ENCODE measurements around the gene ISM1. TPM values are rescaled to one million over a fixed set of nuclear protein-coding genes. Genes with fewer than 3 reads are reported as not detected.

ISM1 gene
- 0.06 and 0.66 TPM in 2 replicates for total RNA-seq

DNA sequence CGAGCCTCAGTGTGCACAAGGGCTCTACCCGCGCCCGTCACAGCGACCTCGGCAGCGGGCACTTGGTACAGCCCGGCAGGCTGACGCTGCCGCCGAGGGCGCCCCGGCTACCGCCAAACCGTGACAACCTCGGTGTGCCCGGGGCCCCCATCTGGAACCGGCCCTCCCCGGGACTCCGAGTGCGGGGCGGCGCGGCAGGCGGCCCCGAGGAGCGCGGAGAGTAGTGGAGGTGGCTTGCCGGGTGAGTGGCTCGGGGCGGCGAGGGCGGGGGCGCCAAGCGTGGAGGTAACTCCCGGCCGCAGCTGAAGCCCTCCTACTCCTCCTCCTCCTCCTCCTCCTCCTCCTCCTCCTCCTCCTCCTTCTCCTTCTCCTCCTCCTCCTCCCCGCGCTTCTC, at the start of gene ISM1:
TSS of gene ISM1 (plus strand) at position 371 of the 394 bp plus-strand sequence. CDS start 503 bp downstream, outside the sequence.

Other genes starting within 250 kb of the ISM1 start
- gene SPTLC3, start 212.3 kb upstream of the ISM1 start, total RNA-seq, result 14.7 and 15.1 TPM in 2 replicates

All from aortic smooth muscle cell (primary cell).